GM21717 (cell line): ENCODE results near the gene ABHD3.
"Not testable (repeated sequence)": the region's sequence is repeated elsewhere in the genome, so short reads cannot be mapped to it uniquely, and the experiment has no call there.

Experiments
- ATAC-seq: cut with Tn5 transposase; IDR thresholded peaks from one replicate; pipeline ENCODE4 v1.9.1; 2021; ENCODE audit warnings: mild to moderate bottlenecking, moderate library complexity; ENCODE audit not compliant: unreplicated experiment

ABHD3 gene

GRCh38 chr18:21706386-21706865, 1.9 kb upstream of the ABHD3 start:
- ATAC-seq: no peak

- no peak for ATAC-seq
Observed at GRCh38 chr18:21703241-21703820, 1.2 kb downstream of the ABHD3 start.

GRCh38 chr18:21702602-21703001, 2.0 kb downstream of the ABHD3 start:
- no peak for ATAC-seq

GRCh38 chr18:21701621-21702020, 3.0 kb downstream of the ABHD3 start:
- no peak for ATAC-seq

- ATAC-seq: no peak
Observed at GRCh38 chr18:21700528-21701075, 4.0 kb downstream of the ABHD3 start.

- ATAC-seq: no peak
Observed at GRCh38 chr18:21693322-21693721, 11.3 kb downstream of the ABHD3 start.

- ATAC-seq: no peak
Observed at GRCh38 chr18:21689736-21690135, 14.8 kb downstream of the ABHD3 start.

GRCh38 chr18:21686282-21687105, 18.1 kb downstream of the ABHD3 start:
- ATAC-seq: no peak

- peak; percentile 74 for ATAC-seq
Observed at GRCh38 chr18:21685556-21685981, 19.0 kb downstream of the ABHD3 start.

GRCh38 chr18:21684731-21685130, 19.8 kb downstream of the ABHD3 start:
- ATAC-seq: peak; percentile 48

- no peak for ATAC-seq
Observed at GRCh38 chr18:21682371-21683051, 22.1 kb downstream of the ABHD3 start.

GRCh38 chr18:21680161-21680560, 24.4 kb downstream of the ABHD3 start:
- no peak for ATAC-seq

- ATAC-seq: no peak
Observed at GRCh38 chr18:21678859-21679258, 25.7 kb downstream of the ABHD3 start.

- not testable (repeated sequence) for ATAC-seq
Observed at GRCh38 chr18:21675354-21675753, 29.2 kb downstream of the ABHD3 start.

- no peak for ATAC-seq
Observed at GRCh38 chr18:21672521-21673267, 31.9 kb downstream of the ABHD3 start.

GRCh38 chr18:21669736-21670285, 34.8 kb downstream of the ABHD3 start:
- no peak for ATAC-seq

- no peak for ATAC-seq
Observed at GRCh38 chr18:21664069-21664468, 40.5 kb downstream of the ABHD3 start.

GRCh38 chr18:21663578-21663977, 41.0 kb downstream of the ABHD3 start:
- no peak for ATAC-seq

- ATAC-seq: no peak
Observed at GRCh38 chr18:21662581-21662980, 42.0 kb downstream of the ABHD3 start.

GRCh38 chr18:21660078-21660477, 44.5 kb downstream of the ABHD3 start:
- ATAC-seq: no peak
